Muscle of arm (tissue), 12 donors: ENCODE results near the gene PRR5. TPM values are rescaled to one million over a fixed set of nuclear protein-coding genes. Genes with fewer than 3 reads are reported as not detected.
"Not testable (repeated sequence)": the region's sequence is repeated elsewhere in the genome, so short reads cannot be mapped to it uniquely, and the experiment has no call there.

ENCODE experiments used
- DNase-seq: peaks from one replicate; pipeline ENCODE4 v3.0.0-alpha.2; 2013
- polyA plus RNA-seq, 12 donors: library from polyadenylated mRNA; unstranded; fragments of 120-200 nt; gene quantifications; one replicate each; pipeline ENCODE4 v1.2.1, GENCODE V29; 2013; ENCODE audit not compliant: insufficient read length in 12 of 12

Gene PRR5
- polyA plus RNA-seq, 12 donors = 16.6 to 48.2 (median 22.2) TPM; not detected in 1

- no peak for DNase-seq
Observed at GRCh38 chr22:44670220-44670988, 31.6 kb upstream of the PRR5 start.

DNA sequence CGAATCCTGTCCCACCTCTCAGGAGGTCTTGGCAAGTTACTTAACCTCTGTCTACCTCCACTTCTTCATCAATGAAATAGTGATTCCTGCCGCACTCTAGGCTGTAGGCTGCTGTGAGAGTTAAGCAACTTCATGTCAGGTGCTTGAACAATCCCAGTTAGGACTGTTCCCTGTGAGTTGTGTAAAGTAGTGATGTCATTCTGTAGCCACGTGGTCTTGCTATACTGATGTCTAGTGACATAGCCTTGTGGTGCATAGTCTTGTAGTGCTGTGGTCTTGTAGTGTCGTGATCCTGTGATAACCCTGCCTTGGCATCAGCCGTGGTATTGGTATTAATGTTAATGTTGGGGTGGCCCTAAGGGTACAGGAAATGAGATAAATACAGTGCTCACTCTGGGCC lies 30.3 kb upstream of the PRR5 start:
- DNase-seq = no peak

DNA sequence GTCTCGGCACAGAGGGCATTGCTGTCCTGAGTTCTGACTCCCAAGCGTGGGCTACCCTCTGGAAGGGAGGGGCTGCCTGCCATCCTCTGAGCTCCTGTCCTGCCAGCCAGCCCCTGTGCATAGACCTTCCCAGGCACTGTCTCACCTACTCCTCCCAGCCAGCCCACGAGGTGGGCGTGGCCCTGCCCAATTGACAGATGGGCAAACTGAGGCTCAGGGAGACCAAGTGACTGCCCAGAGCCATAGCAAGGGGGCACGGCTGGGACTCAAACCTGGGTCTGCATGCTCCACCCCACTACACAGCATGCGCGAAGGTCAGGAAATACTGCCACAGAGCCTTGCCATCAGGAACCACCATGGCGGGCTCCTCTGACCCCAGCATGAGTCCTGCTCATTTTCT lies 29.4 kb upstream of the PRR5 start:
- no peak for DNase-seq

DNA sequence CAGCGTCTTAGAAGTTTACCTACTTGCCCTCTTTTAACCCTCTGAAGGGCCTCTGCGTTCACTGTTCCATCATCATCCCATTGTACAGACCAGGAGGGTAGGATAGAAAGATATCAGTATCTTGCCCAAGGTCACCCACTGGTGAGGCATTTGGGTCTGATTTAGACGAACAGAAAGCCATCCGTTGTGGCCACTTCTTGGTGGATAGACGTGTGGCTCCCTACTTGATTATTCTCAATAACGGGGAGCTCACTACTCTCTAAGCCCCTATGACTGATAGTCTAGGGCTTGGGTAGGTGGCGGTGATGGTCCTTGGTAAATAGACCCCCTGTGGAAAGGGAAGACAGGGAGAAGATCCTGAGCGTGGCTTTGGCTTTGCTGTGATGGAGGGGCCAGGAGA lies 28.6 kb upstream of the PRR5 start:
- DNase-seq = no peak

DNA sequence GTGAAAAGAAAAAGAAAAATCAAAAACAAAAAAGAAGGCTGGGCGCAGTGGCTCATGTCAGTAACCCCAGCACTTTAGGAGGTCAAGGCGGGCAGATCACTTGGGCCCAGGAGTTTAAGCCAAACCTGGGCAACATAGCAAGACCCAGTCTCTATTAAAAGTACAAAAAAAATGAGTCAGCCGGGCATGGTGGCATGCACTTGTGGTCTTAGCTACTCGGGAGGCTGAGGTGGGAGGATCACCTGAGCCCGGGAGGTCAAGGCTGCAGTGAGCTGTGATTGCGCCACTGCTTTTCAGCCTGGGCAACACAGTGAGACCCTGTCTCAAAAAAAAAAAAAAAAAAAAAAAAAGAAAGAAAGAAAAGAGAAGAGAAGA lies 26.0 kb upstream of the PRR5 start:
- not testable (repeated sequence) for DNase-seq

DNA sequence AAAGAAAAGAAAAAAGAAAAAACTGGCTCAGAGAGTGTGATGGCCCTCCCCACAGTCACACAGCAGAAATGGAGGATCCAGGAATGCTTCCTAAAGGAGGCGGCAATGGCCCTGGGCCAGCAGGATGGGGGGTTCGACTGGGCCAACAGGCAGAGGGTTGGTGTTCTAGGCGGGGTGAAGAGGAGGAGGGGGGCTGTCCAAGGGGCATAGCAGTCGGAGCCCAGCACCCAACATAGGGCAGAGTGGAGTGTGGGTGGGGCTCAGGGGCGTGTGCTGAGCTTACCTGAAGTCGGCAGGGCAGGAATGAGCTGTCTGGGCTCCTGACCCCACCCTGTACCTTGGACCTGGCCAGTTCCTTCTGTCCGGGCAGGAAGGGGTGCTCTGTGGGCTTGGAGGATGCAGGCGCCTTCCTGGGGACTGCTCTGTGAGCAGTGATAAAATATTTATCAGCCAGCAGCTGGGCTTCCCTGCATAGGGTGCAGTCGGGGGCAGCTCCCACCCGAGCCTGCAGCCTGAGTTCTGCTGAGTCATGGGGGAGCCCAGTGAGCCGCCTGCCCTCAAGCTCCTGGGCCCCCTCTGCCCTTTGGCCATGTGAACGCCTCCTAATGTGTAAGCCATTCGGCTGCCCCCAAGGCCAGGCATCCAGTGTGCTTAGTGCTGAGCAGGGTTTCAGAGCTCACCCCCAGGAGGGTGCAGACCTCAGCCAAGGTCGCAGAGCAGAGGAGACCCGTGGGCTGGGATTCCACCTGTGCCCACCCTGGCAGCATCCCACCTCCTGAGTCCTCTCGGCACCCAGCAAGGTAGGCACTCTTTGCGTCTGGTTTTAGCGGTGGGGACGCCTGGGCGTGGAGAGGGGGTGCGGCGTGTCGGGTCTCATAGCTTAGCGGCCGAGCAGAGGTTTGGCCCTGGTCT lies 25.3 kb upstream of the PRR5 start:
- DNase-seq = no peak

GRCh38 chr22:44677353-44677840 lies 24.6 kb upstream of the PRR5 start:
- DNase-seq = no peak

DNA sequence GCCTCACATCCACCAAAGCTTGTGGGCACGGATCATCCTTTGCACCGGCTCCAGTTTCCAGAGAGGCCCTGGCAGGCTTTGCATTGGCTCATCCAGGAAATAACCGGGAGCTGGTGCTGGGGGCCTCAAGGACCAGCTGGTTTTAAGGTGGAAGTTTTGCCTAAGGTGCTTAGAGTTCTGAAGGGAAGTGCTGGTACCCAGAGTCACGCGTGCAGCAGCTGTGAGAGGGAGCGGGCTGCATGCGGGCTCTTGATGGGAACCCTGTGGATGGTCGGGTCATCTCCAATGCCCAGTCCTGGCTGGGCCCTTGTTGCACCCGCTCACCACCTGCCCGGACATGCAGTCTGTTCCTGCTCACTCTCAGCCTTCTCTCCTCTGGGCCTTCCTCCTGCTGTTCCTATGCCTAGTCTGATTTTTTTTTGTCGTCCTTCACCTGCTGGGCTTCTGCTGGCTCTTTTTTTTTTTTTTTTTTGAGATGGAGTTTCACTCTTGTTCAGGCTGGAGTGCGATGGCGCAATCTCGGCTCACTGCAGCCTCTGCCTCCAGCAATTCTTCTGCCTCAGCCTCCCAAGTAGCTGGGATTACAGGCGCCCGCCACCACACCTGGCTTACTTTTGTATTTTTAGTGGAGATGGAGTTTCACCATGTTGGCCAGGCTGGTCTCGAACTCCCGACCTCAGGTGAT lies 24.0 kb upstream of the PRR5 start:
- no peak for DNase-seq

GRCh38 chr22:44678556-44679305 lies 23.3 kb upstream of the PRR5 start:
- no peak for DNase-seq

DNA sequence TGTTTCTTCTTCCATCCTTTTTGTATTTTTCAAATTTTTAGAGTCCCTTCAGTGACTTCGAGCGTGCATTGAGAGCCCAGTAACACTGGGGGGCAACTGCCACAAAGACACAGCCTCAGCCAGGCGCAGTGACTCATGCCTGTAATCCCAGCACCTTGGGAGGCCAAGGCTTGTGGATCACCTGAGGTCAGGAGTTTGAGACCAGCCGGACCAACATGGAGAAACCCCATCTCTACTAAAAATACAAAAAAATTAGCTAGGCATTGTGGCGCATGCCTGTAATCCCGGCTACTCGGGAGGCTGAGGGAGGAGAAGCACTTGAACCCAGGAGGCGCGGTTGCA lies 22.7 kb upstream of the PRR5 start:
- DNase-seq = not testable (repeated sequence)

- no peak for DNase-seq
Observed at GRCh38 chr22:44680058-44680457, 21.9 kb upstream of the PRR5 start.

- no peak for DNase-seq
Observed at GRCh38 chr22:44680481-44680894, 21.5 kb upstream of the PRR5 start.

DNA sequence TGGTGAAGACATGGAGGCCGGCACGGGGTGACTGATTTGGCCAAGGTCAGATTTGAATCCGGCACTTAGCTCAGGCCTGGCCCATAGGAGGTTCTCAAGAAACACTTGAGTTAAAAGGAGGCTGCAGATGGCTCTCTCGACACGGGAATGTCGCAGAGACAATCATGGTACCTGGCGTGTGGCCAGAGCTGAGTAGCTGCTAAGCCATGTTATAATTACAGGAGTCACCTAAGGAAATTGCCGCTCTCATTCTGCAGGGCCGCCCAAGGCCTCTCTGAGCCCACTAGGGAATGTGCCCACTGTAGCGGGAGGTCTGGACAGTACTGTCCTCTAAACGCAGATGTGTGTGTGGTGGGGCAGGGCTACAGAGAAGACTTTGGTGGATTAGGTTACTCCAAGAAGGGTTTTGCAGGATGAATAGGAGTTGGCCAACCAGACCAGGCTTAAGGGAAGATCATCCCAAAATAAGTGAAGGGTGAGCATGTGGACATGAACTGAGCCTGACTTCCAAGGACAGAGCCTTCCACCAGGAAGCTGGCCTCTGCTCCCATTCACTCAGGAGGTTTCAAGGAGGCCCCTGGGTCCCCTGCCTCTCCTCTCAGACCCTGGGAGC lies 19.3 kb upstream of the PRR5 start:
- no peak for DNase-seq

DNA sequence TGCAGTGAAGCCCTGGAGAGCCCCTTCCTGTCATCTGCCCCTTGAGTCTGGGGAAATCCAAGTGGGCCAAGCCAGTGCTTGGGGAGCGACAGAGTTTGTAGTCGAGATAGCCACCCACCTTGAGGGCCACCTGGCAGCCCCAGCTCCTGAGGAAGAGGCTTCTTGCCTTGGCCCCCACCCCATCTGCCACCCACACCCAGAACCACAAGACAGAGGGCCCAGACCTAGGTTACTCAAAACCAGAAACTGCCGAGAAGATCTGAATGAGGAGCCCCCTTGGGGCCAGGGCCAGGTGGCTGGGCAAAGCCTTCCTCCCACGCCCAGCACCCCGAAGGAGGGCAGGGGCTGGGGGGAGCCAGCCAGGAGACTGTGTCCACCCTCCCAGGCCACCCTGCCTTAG lies 18.8 kb upstream of the PRR5 start:
- no peak for DNase-seq

DNA sequence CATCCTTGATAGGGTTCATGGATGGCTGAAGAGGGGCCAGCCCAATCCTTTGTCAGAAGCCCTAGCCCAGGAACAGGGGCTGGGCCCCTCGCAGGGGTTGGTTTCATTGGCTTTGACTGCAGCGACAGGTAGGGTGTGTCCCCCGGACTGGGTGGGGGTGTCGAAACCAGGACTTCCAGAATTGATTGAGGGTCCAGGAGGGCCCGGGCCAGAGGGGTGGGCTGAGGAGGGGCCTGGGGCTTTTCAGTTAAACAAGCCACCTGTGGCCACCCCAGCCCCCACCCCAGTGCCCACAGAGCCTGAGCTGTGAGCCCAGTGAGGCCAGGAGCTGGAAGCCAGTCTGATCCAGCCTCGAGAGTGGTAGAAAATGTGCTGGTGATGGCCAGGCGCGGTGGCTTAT lies 18.1 kb upstream of the PRR5 start:
- no peak for DNase-seq

DNA sequence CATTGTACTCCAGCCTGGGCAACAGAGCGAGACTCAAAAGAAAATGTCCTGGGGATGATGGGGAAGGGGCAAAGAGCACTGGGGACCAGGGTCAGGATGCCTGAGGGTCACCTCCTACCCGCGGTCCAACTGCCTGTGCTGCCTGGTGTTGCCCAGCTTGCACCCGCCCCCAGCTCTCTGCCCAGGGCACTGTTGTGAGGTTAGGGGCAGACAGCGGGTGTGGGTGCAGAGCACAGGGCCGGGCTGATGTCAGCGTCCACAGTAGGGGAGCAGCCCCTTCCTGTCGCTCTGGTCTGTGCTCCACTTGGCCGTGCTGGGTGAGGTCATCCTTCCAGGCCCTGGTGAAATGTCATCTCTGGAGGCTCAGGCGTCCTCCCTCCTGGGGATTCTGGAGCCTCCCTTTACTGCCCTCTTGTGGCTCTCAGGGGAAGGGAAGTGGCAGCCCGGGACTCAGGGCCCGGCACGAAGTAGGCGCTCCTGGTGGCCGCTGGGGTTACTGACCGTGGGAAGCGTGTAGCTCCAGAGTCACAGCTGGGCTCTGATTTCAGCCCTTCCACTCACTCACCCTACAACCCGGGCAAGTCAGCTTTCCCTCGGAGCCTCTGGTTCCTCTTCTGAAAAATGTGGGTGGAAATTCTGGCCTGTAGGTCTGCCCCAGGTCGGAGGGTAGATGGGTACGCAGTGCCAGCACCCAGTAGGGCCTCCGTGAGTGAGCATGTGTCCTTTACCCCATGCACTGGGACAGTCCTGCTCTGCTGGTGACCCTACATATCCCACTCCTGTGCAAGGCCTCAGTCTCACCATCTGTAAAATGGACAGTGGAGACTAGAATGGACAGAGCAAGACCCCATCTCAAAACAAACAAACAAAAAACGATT lies 17.3 kb upstream of the PRR5 start:
- DNase-seq = peak; percentile 66

- DNase-seq = no peak
Observed at GRCh38 chr22:44685384-44686056, 16.5 kb upstream of the PRR5 start.

DNA sequence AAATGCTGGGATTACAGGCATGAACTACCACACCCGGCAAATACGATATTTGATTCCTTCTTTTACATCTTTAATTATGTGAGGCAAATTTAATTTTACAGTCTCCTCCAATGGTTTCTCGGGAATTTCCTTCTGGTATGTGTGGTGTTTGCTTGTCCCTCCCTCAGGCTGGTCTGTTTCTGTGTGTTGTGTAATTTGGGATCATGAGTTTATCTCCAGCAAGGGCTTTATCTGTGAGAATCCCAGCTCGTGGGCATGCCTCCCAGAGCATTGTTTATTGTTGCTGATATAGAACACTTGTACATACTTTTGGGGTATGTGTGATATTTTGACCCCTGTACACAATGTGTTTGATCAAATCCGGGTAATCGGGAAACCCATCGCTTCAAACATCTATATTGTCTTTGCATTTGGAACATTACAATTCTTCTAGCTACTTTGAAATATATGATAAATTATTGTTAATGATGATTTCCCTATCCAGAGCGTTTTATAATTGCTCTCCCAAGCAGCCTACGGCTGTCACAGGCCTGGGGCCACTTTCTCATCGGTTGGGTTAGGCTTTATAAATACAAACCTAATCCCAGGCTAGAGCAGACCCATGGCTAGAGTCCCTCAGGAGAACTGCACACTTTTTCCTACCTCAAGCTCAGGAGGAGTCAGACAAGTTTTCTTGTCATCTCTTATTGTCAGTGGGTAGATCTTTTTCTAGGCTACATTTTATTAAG lies 15.0 kb upstream of the PRR5 start:
- DNase-seq = no peak

- DNase-seq = no peak
Observed at GRCh38 chr22:44689173-44689572, 12.8 kb upstream of the PRR5 start.
